DMS153 treated with DMSO at 0.1 percent for 48 hours (cell line): Measurements from ENCODE around the gene DOCK1.

Experiments used
- DNase-seq: peaks from one replicate; lab custom pipeline; 2025; ENCODE audit not compliant: unreplicated experiment; lab: John Stamatoyannopoulos, UW

DOCK1 gene

GRCh38 chr10:127374074-127374680 is 468.9 kb downstream of the DOCK1 start:
- no peak for DNase-seq

DNA sequence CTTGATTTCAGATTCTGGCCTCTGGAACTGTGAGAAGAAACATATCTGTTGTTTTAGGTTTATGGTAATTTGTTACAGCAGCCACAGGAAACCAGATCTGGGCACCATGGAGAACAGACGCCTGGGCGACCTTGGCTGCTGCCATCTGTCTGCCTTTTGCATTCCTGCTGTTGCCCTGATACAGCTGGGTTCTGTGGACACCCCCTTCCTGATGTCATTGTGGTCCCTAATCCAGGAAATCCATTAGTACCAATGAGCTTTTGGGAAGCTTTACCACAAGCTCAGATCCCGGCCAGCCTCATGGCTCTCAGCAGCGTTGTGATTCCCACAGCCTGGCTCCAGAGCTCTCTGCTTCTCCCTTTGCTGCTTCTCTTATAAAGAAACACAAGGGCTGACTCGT is 469.7 kb downstream of the DOCK1 start:
- DNase-seq, result no peak

- DNase-seq, result no peak
These were observed 470.2 kb downstream of the DOCK1 start for GRCh38 chr10:127375461-127375860.

DNA sequence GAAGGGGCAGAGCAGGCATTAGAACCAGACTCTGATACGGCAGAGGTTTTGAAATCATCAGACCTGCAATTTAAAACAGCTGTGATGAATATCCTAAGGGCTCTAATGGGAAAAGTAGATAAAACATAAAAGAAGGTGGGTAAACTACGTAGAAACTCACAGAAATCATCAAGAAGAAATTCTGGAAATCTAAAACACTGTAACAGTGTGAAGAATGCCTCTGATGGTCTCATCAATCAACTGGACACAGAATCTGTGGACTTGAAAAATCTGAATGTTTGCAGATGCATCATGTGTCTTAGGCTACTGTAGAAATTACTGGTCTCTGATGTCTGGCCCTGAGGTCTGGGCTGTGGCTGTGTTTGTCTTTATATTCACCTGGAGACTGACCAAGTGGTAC is 470.8 kb downstream of the DOCK1 start:
- no peak for DNase-seq

GRCh38 chr10:127378628-127379027 is 473.4 kb downstream of the DOCK1 start:
- DNase-seq, result no peak

DNA sequence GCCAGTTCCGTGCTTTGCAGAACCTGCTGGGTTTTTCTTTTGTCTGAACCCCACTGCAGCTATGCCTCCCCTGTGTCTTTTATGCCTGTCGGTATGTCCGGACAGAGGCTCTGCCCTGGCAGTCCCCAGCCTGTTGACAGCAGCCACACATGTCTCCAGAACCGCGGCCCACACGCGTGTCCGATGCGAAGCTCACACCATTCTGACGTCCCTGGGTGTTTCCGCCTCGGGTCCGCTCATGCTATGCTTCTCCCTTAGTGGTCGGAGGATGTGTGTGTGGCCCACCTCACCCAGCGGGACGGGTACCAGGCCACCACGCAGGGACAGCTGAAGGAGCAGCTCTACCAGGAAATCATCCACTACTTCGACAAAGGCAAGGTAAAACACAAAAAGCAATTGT is 479.3 kb downstream of the DOCK1 start:
- no peak for DNase-seq

DNA sequence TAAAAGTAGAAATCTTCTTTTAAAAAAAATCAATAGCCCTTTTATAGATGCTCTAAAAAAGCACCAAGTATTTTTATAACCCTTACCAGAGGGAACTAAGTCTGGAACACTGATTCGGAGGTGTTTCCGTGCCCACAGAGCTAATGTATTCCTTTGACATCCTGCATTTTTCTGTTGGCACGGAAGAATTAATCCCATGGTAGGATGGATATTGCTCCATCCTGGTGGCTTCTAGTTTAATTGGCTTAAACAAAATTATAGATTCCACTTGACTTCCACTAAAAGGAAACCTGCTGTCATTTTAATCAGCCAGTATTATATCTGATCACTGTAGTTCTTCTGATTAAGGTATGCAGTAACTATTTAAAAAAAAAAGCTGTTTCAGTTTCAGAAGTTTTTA is 479.8 kb downstream of the DOCK1 start:
- no peak for DNase-seq

DNA sequence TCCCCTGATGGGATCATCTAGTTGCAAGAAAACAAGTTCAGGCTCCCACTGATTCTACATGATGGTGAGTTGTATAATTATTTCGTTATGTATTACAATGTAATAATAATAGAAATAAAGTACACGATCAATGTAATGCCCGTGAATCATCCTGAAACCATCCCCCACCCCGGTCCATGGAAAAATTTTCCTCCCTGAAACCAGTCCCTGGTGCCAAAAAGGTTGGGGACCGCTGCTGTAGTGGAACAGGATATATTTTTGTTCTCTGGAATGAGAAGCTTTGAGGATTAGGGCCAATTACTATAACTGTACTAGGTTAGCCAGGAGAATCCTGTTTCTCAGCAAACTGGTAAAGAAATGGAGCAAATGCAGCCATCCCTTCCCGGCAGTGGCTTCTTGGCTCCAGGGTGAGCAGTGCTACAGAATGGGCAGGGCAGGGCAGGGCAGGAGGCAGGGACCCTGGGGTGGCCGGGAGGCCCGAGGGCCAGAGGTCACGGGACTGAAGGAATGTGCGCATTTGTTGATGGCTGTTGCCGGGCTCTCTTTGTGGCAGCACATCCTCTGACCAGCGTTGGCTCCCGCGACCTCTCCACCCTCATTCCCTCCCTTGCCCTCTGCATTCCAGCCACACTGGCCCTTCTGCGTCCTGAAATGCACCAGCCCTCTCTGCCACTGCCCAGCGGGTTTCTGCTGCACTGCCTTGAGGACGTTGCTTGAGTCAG is 481.5 kb downstream of the DOCK1 start:
- DNase-seq, result no peak

GRCh38 chr10:127391875-127392274 is 486.6 kb downstream of the DOCK1 start:
- DNase-seq, result no peak

DNA sequence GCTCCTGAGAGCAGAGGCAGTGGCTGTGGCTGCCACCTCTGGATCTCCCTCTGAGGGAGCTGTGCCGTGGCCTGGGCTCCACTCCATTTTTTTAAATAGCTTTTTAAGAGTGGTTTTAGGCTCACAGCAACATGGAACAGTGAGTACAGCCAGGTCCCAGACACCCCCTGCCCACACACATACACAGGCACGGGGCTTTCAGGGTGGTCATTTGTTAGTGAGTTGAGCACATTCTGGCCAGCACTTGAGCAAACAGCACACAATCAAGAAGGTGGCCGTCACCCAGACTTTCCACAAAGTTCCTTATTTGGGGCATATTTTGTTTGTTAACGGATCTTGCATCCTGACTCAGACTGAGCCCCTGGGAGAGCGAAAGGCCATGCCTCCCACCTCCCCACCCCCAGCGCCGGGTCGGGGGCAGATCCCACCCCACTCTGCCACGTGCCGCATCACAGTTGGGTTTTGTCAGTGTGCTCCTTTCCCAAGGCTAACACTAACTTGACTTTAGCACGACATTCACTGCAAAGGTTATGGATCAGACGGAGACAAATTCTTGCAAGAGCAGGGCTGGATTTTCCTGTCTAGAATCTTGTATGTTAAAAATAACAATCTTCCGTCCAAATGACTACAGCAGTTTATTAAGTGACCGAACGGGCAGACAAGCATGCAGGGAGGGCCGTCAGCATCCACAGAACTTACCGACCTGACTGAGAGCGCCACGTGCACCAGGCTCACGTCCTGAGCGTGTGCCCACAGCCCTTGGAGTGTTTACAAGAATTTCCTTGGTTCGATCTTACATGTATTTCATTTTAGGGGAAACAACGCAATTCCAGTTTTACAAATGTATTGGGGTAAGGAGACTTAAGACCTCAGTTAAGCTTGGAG is 487.4 kb downstream of the DOCK1 start:
- no peak for DNase-seq

- no peak for DNase-seq
These were observed 493.1 kb downstream of the DOCK1 start for GRCh38 chr10:127398140-127398970.

DNA sequence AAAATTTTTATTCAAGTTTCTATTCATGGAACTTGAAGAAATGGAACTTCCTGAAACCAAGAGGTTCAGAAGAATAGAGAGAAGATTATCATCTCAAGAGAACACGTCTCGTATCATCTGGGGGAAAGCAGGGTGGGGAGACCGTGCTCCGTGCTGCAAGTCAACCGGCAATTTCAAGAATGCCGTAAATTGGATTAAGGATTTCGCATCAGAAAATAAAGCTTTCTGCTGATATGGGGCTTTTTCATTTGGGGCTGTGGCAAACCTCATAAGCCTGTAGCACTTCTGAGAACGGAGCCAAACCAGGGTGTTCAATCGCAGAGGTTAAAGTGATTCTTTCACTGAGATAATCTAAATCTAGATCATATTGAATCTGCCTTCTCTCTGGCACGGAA is 493.7 kb downstream of the DOCK1 start:
- no peak for DNase-seq

DNA sequence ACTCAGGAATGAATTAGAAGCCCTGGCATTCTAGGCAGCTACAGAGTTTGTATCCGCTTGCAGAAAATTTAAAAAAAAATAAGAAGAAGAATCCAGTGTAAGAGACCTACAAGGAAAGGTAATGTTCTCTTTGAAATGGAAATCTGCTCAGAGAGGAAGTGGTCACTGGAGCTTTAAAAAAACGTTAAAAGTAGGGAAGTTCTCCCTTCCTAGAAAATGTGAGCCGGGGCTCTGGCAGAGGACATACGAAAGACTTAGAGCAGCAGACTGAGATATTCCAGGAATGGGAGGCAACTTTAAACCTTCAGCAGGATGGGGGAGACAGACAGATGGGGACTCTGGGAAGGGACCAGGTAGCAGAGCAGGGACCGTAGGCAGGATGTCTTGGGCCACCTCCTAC is 494.4 kb downstream of the DOCK1 start:
- DNase-seq, result no peak

DNA sequence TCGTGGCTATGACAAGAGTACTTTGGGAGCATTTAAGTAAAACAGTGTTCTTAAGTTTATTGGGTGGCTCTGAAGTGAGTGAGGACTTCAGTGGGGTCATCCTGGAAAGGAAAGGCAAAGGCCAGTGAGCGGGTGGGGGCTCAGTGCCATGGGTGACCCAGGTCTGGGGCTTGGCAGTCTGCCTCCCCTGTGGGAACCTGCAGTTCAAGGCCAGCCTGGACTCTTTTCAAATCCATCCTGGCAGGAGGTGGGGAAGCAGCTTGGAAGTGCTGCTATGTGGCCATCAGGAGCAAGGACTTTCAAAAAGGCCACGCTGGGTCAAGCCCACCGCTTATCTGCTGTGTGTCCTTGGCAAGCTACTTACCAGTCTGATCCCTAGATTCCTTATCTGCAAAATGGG is 495.0 kb downstream of the DOCK1 start:
- DNase-seq, result no peak

- DNase-seq, result no peak
These were observed 497.6 kb downstream of the DOCK1 start for GRCh38 chr10:127402596-127403409.

- DNase-seq, result no peak
These were observed 500.0 kb downstream of the DOCK1 start for GRCh38 chr10:127405221-127405620.

DNA sequence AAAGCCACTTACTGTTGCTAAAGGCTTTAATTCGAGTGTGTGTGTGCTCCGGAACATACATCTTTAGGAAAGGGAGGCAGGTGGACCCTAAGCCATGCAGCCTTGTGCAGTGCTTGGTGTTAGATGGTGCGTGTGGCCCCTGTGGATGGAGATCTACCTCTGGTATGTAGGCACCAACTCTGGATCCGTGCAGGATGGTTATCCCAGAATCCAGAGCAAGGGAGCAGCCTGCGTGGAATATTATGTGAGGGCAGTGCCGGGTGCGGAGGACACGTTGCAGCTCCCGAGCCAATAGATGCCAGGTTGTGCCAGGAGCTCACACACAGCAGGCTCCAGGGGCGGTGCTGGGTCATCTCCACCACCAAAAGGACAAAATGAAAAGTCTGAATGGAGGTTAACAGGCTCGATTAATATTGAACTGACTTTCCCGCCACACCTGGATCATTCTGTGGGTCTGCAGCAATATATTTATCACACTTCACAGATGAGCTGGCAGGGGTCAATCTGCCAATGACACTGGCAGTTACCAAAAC is 500.9 kb downstream of the DOCK1 start:
- DNase-seq, result no peak

DNA sequence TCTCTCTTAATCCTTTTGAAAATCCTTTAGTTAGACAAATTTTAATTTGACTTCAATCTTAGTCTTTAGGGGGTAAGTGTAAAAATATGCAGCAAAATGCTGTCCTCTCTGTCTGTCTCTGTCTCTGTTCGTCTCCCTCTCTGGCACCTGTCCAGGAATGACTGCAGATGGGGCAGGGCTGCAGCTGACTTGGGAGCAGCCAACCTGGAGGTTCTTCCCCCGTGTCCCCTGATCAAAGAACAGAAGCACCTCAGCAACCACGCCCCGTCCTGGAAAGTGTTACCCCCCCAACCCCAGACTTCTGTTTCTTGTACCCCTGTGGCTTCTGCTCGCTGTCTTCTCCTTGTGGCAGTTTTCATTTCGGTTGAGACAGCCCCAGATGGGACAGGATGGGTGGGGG is 502.3 kb downstream of the DOCK1 start:
- DNase-seq, result no peak

DNA sequence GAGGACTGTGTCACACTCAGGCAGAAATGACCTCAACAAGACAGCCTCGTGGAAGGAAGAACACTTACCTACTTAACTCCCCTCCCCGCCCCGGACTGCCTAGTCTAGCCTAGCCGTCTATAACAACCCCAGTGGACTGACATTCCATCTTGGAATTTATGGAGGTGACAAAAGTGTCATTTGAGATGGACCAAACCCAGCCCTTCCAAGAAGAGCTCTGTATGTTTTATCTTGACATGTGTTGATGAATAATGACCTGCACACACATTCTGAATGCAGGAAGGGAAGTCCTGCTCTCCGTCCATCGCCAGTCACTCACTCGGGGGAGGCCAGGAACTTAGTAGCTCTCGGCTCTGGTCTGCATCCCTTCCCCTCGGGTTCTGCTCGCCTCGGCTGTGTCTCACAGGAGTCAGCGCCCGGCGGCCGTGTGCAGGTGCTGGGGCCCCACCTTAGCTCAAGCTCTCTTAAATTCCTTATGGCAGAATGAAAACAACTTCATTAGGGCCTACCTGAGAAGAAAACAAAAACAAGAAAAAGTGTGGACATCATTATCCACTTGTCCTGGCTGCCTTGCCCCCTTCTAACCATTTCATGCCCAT is 503.0 kb downstream of the DOCK1 start:
- no peak for DNase-seq

DNA sequence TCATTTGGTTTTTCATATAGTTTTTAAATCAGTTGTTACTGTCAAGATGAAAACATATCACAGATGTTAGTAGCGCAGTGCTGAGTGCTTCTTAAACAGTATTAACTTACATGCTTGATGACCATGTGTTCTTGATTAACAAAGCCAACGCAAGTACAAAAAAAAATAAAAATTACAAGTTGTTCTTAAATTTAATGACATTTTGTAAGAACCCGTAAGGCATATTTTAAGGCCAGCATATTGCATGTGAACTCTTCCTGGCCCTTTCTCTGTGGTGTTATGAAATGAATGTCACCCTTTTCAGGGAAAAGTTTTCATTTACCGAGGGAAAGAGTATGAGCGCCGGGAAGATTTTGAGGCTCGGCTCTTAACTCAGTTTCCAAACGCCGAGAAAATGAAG is 503.5 kb downstream of the DOCK1 start:
- no peak for DNase-seq
